PC-9 (cell line): Measurements from ENCODE around the gene UIMC1. TPM values are rescaled to one million over a fixed set of nuclear protein-coding genes. Genes with fewer than 3 reads are reported as not detected.

Source experiments
- BruUV-seq: library from RNA; stranded (reverse); fragments of 400-500 nt; replicated peaks from 2 replicates; lab custom pipeline; 2021; lab: Mats Ljungman, UMichigan
- CTCF ChIA-PET: fragments of 300-600 bp; sonication (Branson Sonifier 250); formaldehyde crosslinking; loops from one replicate; lab custom pipeline; 2022; ENCODE audit warnings: antibody characterized with exemption; lab: Charles Lee
- POLR2A ChIA-PET: fragments of 300-600 bp; sonication (Branson Sonifier 250); formaldehyde crosslinking; loops from one replicate; lab custom pipeline; 2022; ENCODE audit warnings: antibody characterized with exemption; ENCODE audit not compliant: unreplicated experiment; lab: Charles Lee
- DNase-seq, 2 experiments: peaks; one replicate each; pipeline versions ENCODE4 v3.0.0 to v3.0.0-alpha.2; 2015 to 2022; ENCODE audit warnings: mixed read lengths in 1 of 2
- H2AFZ ChIP-seq: fragments of 200-600 bp; sonication (generic); 2 replicates; pipeline ENCODE4 v1.8.1; 2017; ENCODE audit warnings: antibody characterized with exemption
- H3F3A ChIP-seq: fragments of 200-600 bp; sonication (generic); 2 replicates; pipeline ENCODE4 v1.8.1; 2017; ENCODE audit warnings: antibody characterized with exemption, mild to moderate bottlenecking, low read depth; ENCODE audit not compliant: insufficient read depth
- H3K27ac ChIP-seq: fragments of 200-600 bp; sonication (generic); 2 replicates; pipeline ENCODE4 v1.6.1; 2016; ENCODE audit warnings: mixed run types
- H3K27me3 ChIP-seq: fragments of 200-600 bp; sonication (generic); 2 replicates; pipeline ENCODE4 v1.6.1; 2016; ENCODE audit warnings: low read depth, mixed run types; ENCODE audit not compliant: insufficient read depth
- H3K36me3 ChIP-seq: fragments of 200-600 bp; sonication (generic); 2 replicates; pipeline ENCODE4 v1.6.1; 2016; ENCODE audit warnings: low read depth, mixed run types
- H3K4me1 ChIP-seq: fragments of 200-600 bp; sonication (generic); replicated peaks from 2 replicates; pipeline ENCODE4 v1.6.1; 2016; ENCODE audit warnings: mixed run types; ENCODE audit not compliant: insufficient read depth
- H3K4me2 ChIP-seq: fragments of 200-600 bp; sonication (generic); 2 replicates; pipeline ENCODE4 v1.6.1; 2017; ENCODE audit warnings: mixed run types
- H3K4me3 ChIP-seq: fragments of 200-600 bp; sonication (generic); 2 replicates; pipeline ENCODE4 v1.6.1; 2016; ENCODE audit warnings: mixed run types
- H3K79me2 ChIP-seq: fragments of 200-600 bp; sonication (generic); 2 replicates; pipeline ENCODE4 v1.6.1; 2017; ENCODE audit warnings: low read depth, mixed run types
- H3K9me2 ChIP-seq: fragments of 200-600 bp; sonication (generic); 2 replicates; pipeline ENCODE4 v1.8.1; 2017; ENCODE audit warnings: mild to moderate bottlenecking; ENCODE audit not compliant: insufficient read depth
- H3K9me3 ChIP-seq: fragments of 200-600 bp; sonication (generic); 2 replicates; pipeline ENCODE4 v1.8.1; 2016; ENCODE audit warnings: low read depth; ENCODE audit not compliant: insufficient read depth
- H4K20me1 ChIP-seq: fragments of 200-600 bp; sonication (generic); 2 replicates; pipeline ENCODE4 v1.8.1; 2017; ENCODE audit not compliant: insufficient read depth
- CTCF ChIP-seq: fragments of 200-600 bp; sonication (generic); conservative IDR thresholded peaks from 2 replicates; pipeline ENCODE4 v1.6.1; 2017; ENCODE audit warnings: mixed run types, antibody characterized with exemption, mild to moderate bottlenecking, moderate library complexity
- EZH2 ChIP-seq: fragments of 200-600 bp; sonication (generic); IDR thresholded peaks from 2 replicates; pipeline ENCODE4 v1.8.0; 2017; ENCODE audit warnings: antibody characterized with exemption, low read depth
- intact Hi-C: fragments of 100-400 bp; cut with micrococcal nuclease; formaldehyde crosslinking; loops from one replicate; pipeline ENCODE4 v1.10.0; 2022; ENCODE audit not compliant: unreplicated experiment
- total RNA-seq: library from RNA; stranded (reverse); gene quantifications from 2 replicates; pipeline ENCODE4 v1.2.3, GENCODE V29; 2021

The UIMC1 gene
- total RNA-seq, 1 experiment from 2014 or later, result 48.3 TPM

GRCh38 chr5:176904276-176904675 is 102.3 kb downstream of the UIMC1 start:
- ChIA-PET CTCF (no interaction called here), POLR2A (no interaction called here)
- no TSS peak for BruUV-seq

GRCh38 chr5:176902911-176903664 is 103.5 kb downstream of the UIMC1 start:
- CTCF ChIA-PET, result no interaction called here
- H3K4me3 ChIP-seq, result no peak overlapping the region
- peaks cover 6% of the 10 kb centered on the region for H3K36me3 ChIP-seq
- H3K4me1 ChIP-seq, result no peaks in the 10 kb centered on the region
- H3K4me2 ChIP-seq, result no peak overlapping the region
- no peaks in the 10 kb centered on the region for H3K9me3 ChIP-seq
- TF ChIP-seq CTCF (no peak), EZH2 (no peak)
- no peak overlapping the region for H3K27ac ChIP-seq
- no peaks in the 10 kb centered on the region for H3K27me3 ChIP-seq
- POLR2A ChIA-PET, result no interaction called here
- intact Hi-C loops, result no loop called here
- H3K9me2 ChIP-seq, result no peaks in the 10 kb centered on the region
- H3F3A ChIP-seq, result peaks cover 6% of the 10 kb centered on the region
- no peak overlapping the region for H2AFZ ChIP-seq
- BruUV-seq, result no TSS peak
- no peak for DNase-seq
- no peaks in the 10 kb centered on the region for H3K79me2 ChIP-seq
- no peaks in the 10 kb centered on the region for H4K20me1 ChIP-seq

More at GRCh38 chr5:176904276-176904675, 102.3 kb downstream of the UIMC1 start:
- Histone ChIP-seq H3K9me3 (no peaks in the 10 kb centered on the region), H3K4me1 (no peaks in the 10 kb centered on the region), H3K27me3 (no peaks in the 10 kb centered on the region), H3K4me3 (no peak overlapping the region), H4K20me1 (no peaks in the 10 kb centered on the region), H3K4me2 (no peak overlapping the region), H3K9me2 (no peaks in the 10 kb centered on the region), H3K27ac (no peak overlapping the region), H3K36me3 (peaks cover 6% of the 10 kb centered on the region), H3K79me2 (no peaks in the 10 kb centered on the region), H2AFZ (no peak overlapping the region), H3F3A (peaks cover 6% of the 10 kb centered on the region)
- no peak for TF ChIP-seq EZH2
- TF ChIP-seq CTCF, result no peak
- intact Hi-C loops, result no loop called here
- no peak for DNase-seq

GRCh38 chr5:176902102-176902814 is 104.3 kb downstream of the UIMC1 start:
- CTCF ChIA-PET, result no interaction called here
- H3K36me3 ChIP-seq, result peaks cover 6% of the 10 kb centered on the region
- no peaks in the 10 kb centered on the region for H3K9me3 ChIP-seq
- intact Hi-C loops, result no loop called here
- H3K27ac ChIP-seq, result no peak overlapping the region
- H3K9me2 ChIP-seq, result no peaks in the 10 kb centered on the region
- no peak overlapping the region for H3K4me3 ChIP-seq
- H4K20me1 ChIP-seq, result no peaks in the 10 kb centered on the region
- H3K79me2 ChIP-seq, result no peaks in the 10 kb centered on the region
- no peak overlapping the region for H2AFZ ChIP-seq
- H3K27me3 ChIP-seq, result no peaks in the 10 kb centered on the region
- POLR2A ChIA-PET, result interaction anchor here (0.6 kb wide), 1 partner anchor 79 kb away, joined by 3 read pairs; no protein-coding TSS in a partner anchor
- no peak for TF ChIP-seq CTCF
- no peak for TF ChIP-seq EZH2
- H3K4me1 ChIP-seq, result no peaks in the 10 kb centered on the region
- no TSS peak for BruUV-seq
- H3F3A ChIP-seq, result peaks cover 6% of the 10 kb centered on the region
- no peak overlapping the region for H3K4me2 ChIP-seq
- DNase-seq, result no peak
